NCI-H748 treated with DMSO at 0.1 percent for 48 hours (cell line): ENCODE measurements around the gene SMARCD3.

Source experiments
- DNase-seq: peaks from one replicate; lab custom pipeline; 2025; lab: John Stamatoyannopoulos, UW

SMARCD3 gene

DNA sequence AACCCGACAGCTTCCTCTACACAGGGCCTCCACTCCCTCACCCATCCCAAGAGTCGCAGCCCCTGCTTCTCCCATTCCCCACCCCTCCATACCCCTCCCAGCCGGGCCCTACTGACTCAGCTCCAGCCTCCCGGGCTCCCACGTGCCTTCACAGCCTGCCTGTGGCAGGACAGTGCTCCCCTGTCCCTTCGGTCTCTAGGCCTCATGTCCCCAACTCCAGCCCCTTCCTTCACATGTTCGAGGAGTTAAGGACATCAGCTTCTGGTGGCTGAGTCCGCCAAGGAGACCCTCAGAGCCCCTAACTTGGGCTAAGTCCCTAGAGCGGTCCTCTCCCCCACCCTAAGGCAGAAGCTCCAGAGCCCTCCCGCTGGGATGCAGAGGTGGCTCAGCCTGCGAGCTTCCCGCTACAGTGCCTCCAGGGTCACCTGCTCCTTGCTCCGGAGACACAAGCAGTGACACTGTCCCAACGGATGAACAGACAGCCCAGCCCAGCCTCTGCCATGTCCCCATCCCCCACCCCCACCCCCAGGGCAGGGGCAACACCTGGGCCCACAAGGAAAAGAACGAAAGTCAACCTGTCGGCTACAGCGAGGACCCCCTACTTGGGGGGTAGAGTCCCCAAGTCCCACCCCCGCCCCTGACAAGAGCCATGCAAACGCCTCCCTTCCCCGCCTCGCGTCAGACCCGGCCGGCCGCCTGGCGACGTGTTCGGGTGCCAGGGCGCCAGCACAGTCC lies 716 bp downstream of the SMARCD3 start:
- DNase-seq: no peak

DNA sequence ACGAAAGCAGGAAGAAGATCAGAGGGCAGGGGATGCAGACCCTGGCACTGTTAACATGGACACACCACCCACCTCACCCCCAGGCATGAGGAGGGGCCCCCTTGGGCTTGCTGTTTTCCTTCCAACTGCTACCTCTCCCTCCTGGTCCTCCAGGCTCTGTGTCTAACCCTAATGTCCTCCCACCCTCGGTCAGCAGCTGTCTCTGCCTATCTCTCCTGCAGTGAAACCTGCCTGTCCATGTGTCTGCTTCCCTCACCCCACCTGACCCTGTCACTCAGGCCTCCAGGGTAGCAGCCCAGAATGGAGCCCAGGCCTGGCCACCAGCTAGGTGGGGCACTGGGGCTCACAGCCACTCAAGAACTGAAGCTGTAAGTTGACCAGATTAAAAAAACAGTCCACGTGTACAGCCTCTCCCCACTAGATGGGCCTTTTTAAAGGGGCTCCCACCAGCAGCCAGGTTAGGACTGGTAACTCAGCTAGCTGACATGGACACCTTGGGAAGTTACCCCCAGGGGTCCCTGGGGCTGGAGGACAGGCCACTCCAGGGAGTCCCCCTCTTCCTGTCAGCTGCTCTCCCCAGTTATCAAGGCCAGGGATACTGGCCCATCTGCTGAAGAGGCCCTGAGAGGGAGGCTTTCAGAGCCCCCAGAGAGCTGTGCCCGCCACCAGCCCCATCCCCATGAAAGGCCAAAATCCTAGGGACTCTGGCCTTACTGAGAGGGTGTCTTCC lies 1.5 kb downstream of the SMARCD3 start:
- DNase-seq: no peak

DNA sequence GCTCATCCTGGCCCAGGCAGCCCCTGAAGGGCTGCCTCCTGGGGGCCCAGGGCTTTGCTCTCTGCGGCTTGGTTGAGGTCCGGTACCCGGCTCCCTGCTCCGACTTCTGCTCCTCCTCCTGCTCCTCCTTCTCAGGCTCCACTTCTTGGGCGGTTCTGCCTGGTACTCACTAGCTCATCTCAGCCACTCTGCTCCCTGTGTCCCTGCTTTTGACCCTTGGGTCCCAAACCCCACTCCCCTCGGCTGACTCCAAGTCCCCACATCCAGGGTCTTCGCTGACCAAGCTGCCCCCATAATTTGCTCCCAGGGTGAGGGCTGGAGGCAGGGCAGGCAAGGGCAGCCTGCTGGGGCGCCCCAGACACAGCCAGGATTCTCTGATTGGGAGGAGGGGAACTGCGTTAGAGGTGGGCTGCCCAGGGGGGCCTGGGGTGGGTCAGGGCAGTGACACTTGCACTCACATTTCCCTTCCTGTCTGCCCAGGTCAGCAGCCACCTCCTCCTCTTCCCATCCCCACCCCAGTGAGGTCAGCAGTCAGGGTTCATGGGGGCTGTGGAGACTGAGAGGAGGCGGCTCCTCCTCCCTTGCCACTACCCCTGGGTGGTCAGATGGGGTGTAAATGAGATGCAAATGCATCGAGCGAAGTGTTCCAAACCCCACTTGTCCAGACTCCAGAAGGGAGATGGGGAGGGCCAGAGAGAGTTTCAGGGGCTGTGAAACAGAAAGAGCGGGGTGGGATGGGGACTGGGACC lies 2.2 kb downstream of the SMARCD3 start:
- no peak for DNase-seq

DNA sequence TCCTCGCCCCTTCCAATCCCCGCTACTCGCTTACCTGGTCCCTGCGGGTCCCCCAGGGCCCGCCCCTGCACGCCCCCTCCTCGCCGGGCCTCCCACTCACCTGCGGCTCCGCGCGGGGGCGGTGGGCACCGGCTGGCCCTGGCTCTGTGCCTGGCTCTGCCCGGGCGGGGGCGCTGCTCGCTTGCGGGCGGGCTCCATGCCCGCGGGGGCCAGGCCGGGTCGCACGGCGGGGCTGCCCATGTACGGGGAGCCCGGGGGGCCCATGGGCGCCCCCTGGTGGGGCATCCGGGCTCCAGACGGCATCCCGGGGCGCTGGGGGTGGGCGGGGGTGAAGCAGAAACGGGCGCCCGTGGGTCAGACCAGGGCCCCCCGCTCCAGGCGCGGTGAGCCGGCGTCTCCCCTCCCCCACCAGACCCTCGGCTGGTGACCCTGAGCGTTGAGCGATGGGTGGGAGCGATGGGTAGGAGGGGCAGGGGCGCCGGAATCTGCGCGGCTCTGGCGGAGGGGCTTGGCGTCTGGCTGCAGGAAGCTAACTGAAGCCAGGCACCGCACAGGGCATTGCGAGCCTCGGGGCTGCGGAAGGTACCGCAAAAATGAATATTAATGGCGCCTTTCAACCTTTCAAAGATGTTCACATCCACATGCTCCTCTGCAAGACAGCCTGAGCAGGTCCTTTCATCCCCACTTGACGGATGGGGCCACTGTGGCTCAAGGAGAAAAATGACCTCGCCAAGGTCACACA lies 3.0 kb downstream of the SMARCD3 start:
- no peak for DNase-seq

DNA sequence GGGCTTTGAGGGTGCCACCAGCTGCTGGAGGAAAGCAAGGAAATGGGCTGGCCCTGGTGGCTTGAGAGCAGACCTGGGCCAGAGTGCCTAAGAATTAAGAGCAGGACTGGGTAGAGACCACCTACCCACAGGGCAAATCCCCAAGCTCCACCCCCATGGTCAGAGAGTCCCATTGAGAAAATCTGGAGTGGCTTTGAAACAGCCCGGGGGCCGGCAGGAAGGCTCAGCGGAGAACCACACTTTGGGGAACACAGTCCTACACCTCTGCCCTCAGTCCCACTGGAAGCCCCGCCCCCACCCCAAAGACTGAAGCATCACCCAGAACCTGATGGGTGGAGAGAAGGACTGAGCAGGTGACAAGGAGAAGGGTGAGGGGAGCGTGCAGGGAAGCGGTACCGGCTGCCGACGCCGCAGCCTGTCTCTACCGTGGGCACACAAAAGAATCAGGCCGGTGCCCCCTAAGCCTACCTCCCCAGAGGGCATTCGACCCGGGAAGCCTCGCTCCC lies 3.6 kb downstream of the SMARCD3 start:
- no peak for DNase-seq

DNA sequence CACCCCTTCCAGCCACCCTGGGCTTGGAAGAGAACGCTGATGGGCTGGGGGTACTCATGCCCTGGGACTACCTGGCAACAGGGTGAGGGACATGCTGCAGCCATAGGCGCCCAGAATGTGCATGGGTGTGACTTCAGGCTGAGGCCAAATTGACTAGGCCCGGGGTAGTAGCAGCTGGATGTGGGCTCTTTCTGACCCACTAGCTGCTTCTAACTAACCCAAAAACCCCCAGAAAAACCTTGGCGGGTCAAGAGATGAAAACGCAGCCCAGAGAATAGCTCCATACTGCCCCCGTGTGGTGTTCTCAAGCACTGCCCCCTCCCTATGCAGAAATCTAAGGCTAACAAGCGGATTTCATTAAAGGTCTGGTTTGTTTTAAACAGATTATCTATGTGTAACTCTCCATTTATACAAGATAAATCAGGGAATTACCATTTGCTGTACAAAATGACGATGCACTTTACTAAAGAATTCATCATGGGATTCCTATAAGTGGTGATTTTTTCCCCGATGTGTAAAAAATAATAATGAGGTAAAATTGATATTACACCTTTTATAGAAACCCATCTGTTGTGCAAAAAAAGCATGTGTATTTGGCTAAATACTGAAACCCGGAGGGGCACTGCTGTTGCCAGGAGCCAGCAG lies 4.2 kb downstream of the SMARCD3 start:
- DNase-seq: peak; percentile 41

DNA sequence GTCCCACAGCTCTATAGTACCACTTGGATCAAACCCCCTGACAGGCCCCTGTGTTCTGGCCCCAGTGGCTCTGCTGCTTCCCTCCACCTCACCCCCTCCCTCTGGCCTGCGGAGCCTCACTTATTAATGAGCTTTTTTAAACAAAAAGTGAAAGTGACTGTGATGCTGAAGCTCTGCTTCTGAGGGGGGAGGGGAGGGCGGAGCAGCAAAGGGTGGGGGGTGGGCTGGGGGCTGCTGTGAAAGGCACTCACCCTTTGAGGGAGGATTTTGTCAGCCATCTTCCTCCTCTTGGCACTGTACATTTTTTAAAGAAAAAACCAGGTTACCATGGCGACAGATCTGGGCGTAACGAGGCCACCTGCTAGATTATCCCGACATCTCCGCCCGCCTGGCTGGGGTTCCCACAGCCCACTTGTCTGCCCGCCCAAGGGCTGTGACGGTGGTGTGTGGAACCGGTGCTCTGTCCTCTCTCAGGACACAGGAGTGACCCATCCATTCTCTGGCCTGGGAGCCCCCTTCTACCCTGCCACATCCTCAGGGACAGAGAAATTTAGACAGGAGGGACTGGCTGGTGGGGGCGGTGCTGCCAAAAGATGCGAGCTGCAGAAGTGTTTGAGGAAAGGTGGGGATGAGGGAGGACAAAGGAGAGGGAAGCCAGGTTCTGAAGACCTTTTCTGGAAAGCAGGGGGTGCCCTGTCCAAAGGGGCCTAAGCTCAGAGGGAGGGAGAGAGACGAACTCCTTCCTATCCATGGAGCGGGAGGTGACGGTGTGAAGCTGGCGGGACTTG lies 4.9 kb downstream of the SMARCD3 start:
- DNase-seq: no peak

DNA sequence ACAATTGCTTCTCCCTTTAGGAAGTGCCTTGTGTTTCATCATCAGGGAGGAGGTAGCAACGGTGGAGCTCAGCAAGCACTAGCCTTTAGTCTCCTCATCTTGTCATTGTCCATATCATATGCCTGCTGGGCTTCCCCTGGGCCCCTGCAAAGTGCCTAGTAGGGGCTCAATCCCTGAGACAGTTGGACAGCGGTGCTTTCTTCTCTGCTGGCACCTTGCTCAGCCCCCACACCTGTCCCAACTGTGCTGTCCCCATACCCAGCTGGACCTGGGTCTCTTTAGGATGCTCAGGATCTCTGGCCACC lies 5.5 kb downstream of the SMARCD3 start:
- DNase-seq: no peak

DNA sequence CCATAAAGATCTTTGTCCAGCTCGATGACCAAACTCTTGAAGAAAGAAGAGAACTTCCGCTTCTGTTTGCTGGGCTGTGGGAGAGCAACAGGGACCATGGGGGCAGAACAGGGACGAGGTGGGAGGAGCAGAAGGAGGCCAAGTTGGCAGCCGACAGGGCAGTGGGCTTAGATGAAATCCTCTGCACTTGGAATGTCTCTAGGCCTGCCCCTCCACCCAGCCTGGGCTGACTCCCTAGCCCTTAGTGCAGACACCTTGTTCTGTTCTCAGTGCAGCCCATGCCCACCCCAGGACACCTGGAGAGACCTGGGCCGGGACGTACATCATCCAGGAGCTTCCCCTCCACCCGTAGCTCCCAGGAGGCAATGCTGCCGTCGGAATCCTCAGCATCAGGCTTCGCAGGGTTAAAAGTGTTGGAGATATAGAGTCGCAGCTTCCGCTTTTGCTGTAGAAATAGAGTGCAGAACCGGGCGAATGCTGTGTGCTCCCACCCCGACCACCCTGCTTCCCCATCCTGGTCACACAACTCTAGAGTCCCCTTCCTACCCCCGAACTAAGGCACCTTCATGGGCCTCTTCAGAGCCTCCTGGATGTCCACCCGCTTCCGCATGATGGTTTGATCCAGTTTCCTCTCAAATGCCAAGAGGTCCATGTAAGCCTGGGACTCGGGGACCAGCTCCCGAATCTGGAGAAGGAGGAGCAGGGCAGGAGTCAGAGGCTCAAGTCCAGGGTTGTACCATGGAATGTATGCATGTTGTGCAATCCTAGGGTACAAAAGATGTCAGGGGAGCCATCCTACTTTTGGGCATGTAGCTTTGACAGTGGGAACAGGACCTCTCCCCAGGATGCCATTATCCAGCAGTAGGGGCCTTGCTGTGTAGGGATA lies 6.1 kb downstream of the SMARCD3 start:
- no peak for DNase-seq

DNA sequence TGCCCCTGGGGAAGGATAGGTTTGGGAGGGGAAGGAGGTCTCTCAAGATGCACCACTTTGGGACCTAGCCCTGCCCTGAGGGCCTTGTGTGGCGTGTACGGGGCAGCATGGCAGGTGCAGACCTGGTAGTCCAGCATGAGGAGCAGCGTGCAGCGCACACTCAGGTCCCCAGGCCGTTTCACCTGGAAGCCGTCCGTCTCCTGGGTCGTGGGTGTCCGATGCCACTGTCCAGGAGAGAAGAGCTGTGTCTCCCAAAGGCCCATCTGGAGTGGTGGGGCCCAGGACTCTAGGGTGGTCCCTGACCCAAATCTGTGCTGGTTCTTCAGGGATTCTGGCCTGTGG lies 6.8 kb downstream of the SMARCD3 start:
- no peak for DNase-seq

DNA sequence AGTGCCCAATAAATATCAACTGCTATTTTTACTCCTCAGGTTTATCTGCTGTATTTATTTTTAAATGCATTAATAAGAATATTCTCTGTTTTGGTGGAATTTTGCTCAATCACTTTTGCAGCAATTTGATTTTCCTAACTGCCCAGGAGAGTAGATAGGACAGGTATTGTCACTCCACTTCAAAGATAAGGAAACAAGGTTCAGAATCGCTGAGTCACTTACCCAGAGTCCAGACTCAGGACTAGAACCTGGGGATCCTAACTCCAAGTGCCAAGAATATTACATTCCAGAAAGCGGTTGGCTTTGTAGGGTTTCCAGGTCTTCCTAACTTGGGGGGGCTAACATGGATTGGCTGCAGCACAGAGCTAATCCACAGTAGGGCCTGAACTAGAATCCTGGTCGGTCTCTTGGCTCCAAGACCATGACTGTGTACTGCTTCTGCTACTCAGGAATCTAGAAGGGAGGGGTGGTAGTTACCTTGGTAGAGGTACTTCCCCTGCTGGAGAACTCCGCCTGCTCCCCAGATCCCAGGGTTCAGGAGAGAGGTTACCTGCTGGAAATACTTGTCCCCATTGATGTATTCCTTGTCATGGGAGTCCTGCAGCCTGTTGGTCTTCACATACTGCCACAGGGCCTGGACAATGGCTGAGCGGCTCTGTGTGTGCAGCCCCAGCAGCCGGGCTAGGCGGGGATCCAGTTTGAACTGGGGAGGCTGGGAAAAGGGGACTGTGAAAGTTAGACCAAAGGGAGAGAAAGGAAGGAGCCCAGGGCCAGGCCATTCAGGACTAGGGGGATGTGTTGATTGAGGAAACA lies 7.3 kb downstream of the SMARCD3 start:
- no peak for DNase-seq

DNA sequence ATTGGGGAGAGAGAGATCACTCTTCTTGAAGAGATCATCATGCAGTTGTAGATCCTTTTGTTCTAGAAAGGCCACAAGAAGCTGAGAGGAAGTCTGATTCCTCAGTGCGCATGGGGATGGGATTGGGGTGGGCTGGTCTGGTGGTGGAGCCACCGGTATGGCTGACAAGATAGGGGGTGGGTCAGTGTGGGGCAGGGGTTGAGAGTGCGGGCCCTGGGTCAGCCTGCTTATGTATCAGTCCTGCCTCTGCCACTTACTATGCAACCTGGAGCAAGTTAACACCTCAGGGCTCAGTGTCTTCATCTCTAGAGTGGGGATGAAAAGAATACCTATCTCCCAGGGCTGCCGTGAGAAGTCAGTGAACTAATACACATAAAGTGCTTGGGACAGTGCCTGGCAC lies 8.0 kb downstream of the SMARCD3 start:
- no peak for DNase-seq

DNA sequence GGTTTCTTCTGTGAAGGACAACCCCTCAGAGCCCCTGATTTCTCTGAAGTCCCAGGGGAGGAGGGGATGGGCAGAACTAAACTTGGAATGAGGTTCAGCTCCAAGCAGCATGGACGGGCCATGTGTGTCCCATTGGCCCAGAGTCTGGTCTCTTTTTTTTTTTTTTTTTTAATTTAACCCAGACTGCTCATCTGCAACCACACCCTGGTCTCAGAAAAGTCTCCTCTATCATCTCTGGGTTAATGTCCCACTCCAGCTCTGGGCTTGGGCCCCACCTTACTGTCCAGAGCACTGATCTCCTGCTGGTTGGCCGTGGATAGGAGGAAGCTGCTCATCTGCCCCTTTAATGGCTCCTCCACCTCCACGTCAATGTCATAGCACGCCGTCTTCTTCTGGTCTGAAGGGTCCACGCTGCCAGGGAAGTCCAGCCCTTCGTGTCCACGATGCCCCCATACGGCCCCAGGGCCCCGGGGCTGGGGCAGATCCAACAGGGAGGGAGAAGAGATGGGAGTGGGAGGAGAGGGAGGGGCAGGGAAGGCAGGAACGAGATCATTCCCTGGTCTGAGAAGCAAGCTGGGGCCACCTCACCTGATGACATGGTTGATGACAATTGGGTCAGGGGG lies 8.5 kb downstream of the SMARCD3 start:
- DNase-seq: no peak

DNA sequence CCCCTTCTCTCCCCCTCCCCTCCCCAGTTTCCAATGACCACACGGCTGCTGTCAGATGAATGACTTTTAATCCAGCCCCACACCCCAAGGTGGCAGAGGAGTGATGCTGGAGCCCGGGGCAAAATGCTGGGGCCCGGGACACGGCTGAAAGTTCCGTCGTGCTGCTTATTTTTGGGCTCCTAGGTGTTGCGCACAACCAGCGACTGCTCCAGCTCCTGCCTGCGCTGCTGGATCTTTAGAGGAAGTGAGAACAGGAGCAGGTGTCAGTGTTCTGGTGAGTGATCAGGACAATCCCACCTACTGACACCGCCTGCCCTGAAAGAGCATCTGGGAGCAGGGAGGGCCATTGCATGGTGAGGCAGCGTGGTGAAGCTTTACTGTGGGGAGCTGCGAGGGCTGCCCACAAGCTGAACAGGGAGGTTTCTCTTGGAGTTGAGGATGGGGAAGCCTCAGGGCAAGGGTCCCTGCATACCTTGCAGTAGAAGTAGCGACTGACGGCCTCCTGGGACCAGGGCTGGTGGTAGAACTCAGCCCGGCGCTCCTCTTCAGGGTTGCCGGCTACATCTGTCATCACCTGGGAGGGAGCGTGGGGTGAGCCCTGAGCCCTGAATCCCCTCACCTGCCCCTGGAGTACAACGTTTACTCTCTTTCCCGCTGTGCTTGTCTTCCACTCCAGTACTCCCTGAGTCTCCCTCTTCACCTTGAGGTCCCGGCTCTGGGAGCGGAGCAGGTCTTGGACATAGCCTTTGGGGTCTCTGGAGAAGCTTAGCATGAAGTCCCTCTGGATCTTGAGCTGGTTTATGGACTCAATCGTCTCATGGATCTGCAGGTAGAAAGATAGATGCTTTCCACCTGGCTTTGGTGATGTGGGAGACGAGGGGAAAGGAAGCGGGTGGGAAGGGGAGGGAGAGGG lies 9.3 kb downstream of the SMARCD3 start:
- DNase-seq: no peak

DNA sequence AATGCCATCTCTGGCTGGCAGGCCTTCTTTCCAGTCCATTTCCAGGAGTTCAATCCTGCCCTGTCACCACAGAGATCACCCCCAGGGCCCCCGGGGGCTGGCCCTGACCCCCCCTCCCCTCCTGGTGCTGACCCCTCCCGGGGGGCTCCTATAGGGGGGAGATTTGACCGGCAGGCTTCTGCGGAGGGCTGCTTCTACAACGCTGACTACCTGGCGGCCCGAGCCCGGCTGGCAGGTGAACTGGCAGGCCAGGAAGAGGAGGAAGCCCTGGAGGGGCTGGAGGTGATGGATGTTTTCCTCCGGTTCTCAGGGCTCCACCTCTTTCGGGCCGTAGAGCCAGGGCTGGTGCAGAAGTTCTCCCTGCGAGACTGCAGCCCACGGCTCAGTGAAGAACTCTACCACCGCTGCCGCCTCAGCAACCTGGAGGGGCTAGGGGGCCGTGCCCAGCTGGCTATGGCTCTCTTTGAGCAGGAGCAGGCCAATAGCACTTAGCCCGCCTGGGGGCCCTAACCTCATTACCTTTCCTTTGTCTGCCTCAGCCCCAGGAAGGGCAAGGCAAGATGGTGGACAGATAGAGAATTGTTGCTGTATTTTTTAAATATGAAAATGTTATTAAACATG lies 10.2 kb downstream of the SMARCD3 start:
- DNase-seq: no peak

DNA sequence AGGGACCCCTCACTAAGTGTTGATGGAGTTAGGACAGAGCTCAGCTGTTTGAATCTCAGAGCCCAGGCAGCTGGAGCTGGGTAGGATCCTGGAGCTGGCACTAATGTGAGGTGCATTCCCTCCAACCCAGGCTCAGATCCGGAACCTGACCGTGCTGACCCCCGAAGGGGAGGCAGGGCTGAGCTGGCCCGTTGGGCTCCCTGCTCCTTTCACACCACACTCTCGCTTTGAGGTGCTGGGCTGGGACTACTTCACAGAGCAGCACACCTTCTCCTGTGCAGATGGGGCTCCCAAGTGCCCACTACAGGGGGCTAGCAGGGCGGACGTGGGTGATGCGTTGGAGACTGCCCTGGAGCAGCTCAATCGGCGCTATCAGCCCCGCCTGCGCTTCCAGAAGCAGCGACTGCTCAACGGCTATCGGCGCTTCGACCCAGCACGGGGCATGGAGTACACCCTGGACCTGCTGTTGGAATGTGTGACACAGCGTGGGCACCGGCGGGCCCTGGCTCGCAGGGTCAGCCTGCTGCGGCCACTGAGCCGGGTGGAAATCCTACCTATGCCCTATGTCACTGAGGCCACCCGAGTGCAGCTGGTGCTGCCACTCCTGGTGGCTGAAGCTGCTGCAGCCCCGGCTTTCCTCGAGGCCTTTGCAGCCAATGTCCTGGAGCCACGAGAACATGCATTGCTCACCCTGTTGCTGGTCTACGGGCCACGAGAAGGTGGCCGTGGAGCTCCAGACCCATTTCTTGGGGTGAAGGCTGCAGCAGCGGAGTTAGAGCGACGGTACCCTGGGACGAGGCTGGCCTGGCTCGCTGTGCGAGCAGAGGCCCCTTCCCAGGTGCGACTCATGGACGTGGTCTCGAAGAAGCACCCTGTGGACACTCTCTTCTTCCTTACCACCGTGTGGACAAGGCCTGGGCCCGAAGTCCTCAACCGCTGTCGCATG lies 11.0 kb downstream of the SMARCD3 start:
- no peak for DNase-seq
